HEK293 (cell line): ENCODE measurements around the gene UBE2D1.

Experiments used
- PATZ1 ChIP-seq: fragments of 450-650 bp; formaldehyde crosslinking; IDR thresholded peaks from 2 replicates; pipeline ENCODE4 v1.5.1; 2016; ENCODE audit warnings: missing biosample characterization, missing genetic modification characterization
- SETDB1 ChIP-seq: IDR thresholded peaks from one replicate; pipeline ENCODE4 v1.6.1; 2017; ENCODE audit warnings: mild to moderate bottlenecking, low read length, moderate library complexity, mixed read lengths; ENCODE audit not compliant: insufficient read length
- ZNF701 ChIP-seq: fragments of 450-650 bp; formaldehyde crosslinking; IDR thresholded peaks from 2 replicates; pipeline ENCODE4 v1.5.1; 2016; ENCODE audit warnings: missing biosample characterization, missing genetic modification characterization

- TF ChIP-seq ZNF701 (tag by site-specific recombination) (no peak), SETDB1 (no peak), PATZ1 (tag by site-specific recombination) (no peak)
Observed at GRCh38 chr10:58350023-58350422, 15.2 kb downstream of the UBE2D1 start.
